WERI-Rb-1 (cell line): Measurements from ENCODE around the gene STAU1.
"Not testable (repeated sequence)": the region's sequence is repeated elsewhere in the genome, so short reads cannot be mapped to it uniquely, and the experiment has no call there.

ENCODE experiments used
- DNase-seq: peaks from one replicate; pipeline ENCODE4 v3.0.0-alpha.2; 2020
- H3K27ac ChIP-seq: fragments of 250-450 bp; sonication (Bioruptor Pico); 2 replicates; pipeline ENCODE4 v1.5.1; 2020; ENCODE audit warnings: mild to moderate bottlenecking, moderate library complexity
- H3K27me3 ChIP-seq: fragments of 250-450 bp; sonication (Bioruptor Pico); 2 replicates; pipeline ENCODE4 v1.5.1; 2021; ENCODE audit warnings: mild to moderate bottlenecking, low read depth, moderate library complexity; ENCODE audit not compliant: insufficient read depth, severe bottlenecking
- H3K36me3 ChIP-seq: fragments of 250-450 bp; sonication (Bioruptor Pico); 2 replicates; pipeline ENCODE4 v1.5.1; 2020; ENCODE audit warnings: mild to moderate bottlenecking, moderate library complexity
- H3K4me3 ChIP-seq: 2 replicates; pipeline ENCODE4 v1.5.1; 2011; ENCODE audit warnings: low read depth, mild to moderate bottlenecking, control low read depth, low read length
- H3K9me3 ChIP-seq: fragments of 250-450 bp; sonication (Bioruptor Pico); 2 replicates; pipeline ENCODE4 v1.5.1; 2021; ENCODE audit warnings: mild to moderate bottlenecking, moderate library complexity; ENCODE audit not compliant: severe bottlenecking
- TF ChIP-seq, protein P1 (sequence below): IDR thresholded peaks from 2 replicates; pipeline ENCODE4 v1.5.1; 2011; ENCODE audit warnings: low read depth, mild to moderate bottlenecking, control low read depth, inconsistent platforms, low read length

The STAU1 gene

DNA sequence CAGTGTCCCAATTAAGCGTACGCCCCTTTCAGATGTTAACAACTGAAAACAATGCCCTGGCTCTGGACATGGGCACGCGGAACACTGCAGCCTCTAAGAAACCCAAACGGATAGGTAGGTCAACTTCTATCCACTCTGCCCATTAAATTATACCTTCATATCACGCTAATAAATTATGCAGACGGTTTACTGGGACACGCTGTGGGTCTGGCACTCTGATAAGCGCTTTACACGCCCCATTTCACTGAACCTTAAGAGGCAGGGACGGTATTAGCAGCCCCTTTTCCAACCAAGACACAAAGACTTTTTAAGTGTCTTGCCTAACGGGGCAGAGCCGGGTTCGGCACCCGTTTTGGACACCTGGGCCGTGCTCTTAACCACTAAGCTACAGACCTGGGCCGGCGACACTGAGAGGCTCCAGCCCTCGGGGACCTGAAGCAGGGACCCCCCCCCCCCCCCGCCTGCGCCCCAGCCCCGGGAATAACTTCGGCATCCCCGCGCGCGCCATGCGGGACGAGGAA is 744 bp downstream of the STAU1 start:
- TF ChIP-seq, protein P1, sequence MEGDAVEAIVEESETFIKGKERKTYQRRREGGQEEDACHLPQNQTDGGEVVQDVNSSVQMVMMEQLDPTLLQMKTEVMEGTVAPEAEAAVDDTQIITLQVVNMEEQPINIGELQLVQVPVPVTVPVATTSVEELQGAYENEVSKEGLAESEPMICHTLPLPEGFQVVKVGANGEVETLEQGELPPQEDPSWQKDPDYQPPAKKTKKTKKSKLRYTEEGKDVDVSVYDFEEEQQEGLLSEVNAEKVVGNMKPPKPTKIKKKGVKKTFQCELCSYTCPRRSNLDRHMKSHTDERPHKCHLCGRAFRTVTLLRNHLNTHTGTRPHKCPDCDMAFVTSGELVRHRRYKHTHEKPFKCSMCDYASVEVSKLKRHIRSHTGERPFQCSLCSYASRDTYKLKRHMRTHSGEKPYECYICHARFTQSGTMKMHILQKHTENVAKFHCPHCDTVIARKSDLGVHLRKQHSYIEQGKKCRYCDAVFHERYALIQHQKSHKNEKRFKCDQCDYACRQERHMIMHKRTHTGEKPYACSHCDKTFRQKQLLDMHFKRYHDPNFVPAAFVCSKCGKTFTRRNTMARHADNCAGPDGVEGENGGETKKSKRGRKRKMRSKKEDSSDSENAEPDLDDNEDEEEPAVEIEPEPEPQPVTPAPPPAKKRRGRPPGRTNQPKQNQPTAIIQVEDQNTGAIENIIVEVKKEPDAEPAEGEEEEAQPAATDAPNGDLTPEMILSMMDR = no peak
- peak overlapping the region; percentile 94 for H3K27ac ChIP-seq
- peaks cover 21% of the 10 kb centered on the region for H3K36me3 ChIP-seq
- no peaks in the 10 kb centered on the region for H3K9me3 ChIP-seq
- H3K4me3 ChIP-seq = peak overlapping the region; percentile 81
- H3K27me3 ChIP-seq = no peaks in the 10 kb centered on the region
- peak; percentile 13 for DNase-seq

DNA sequence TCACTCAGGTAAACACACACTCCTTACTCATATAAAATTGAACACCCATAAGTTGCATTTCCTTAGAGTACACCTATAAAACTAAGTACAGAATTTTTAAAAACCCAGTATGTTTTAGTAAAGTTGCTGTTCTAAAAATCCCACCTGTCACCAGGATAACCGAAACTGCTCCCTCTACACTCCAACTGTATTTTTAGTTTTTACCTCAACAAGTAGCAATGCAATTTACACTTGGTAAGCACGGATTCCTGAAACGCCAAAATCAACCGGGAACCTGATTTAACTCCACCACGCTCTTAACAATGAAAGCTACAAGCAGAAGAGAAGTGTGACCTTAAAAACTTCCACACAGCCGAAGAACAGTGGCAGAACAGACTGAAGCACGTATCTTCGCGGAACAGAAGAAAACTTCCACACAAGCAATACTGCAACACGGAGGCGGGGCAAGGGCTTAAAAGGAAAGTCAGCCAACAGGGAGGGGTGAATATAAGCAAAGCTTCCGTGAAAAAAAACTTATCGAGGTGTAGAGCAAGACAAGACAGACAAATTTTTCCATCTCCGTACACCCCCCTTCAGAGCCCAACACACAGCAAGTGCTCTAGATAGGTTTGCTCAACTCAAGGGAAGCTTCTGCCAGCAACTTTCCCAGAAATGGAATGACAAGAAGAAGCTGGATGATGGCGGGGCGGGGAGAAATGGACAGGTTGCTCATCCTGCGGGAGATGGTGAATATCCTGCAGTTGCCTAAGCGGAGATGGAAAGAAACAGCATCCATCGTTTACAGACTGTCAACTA is 1.4 kb downstream of the STAU1 start:
- H3K27me3 ChIP-seq = no peaks in the 10 kb centered on the region
- peak; percentile 29 for DNase-seq
- TF ChIP-seq, protein P1 = no peak
- peak overlapping the region; percentile 81 for H3K4me3 ChIP-seq
- H3K36me3 ChIP-seq = peaks cover 21% of the 10 kb centered on the region
- peak overlapping the region; percentile 94; the same call in 1 of the 2 replicates for H3K27ac ChIP-seq
- H3K9me3 ChIP-seq = no peaks in the 10 kb centered on the region

DNA sequence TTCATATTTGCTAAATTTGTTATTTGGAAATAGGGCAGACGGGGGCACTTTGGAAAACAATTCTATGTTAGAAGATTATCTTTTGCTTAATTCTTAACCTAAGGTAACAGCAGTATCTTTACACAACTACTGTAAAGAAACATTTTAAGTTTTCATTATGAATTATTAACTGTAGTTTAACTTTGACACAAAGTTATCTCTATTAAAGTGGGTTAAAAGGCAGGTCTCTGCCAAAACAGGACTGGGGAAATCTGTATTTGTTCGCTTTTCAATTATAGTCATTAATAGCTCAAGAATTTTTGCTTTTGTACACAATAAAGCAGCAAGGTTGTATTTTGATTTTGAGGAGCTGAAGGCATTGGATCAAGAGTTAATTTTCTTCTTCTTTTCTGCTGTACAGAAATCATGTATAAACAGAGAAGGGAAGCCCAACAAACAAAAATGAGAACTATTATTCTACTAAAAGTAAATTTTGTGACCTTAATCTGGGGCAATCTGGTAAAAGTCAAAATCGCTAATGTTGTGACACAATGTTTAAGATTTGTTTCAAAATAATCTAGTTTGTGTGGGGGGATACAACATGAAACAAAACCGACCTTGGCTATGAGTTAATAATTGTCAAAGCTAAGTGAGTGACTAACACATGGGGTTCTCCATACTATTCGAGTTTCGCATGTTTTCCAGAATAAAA is 2.9 kb downstream of the STAU1 start:
- Histone ChIP-seq H3K27ac (no peak overlapping the region), H3K27me3 (no peaks in the 10 kb centered on the region), H3K36me3 (peaks cover 21% of the 10 kb centered on the region), H3K4me3 (no peak overlapping the region), H3K9me3 (no peaks in the 10 kb centered on the region)
- DNase-seq = no peak
- TF ChIP-seq, protein P1 = no peak

DNA sequence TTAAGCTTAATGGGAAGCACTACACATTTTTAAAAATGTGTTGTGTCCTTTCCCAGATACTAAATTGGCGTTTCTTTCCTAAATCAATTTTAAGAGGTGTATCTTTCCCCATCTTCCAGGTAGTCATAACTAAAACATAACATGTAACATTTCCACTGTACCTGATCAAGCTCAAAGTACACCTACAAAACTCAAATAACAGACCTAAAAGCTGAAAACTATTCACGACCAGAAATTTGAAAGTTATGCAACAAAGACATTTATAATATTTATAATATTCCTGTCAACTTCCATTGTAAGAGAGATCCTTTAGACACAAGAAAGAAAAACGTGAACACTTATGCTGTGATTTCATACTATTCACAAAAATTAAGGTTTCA is 3.5 kb downstream of the STAU1 start:
- Histone ChIP-seq H3K36me3 (peaks cover 21% of the 10 kb centered on the region), H3K27ac (no peak overlapping the region), H3K27me3 (no peaks in the 10 kb centered on the region), H3K4me3 (no peak overlapping the region), H3K9me3 (no peaks in the 10 kb centered on the region)
- TF ChIP-seq, protein P1 = no peak
- DNase-seq = no peak

DNA sequence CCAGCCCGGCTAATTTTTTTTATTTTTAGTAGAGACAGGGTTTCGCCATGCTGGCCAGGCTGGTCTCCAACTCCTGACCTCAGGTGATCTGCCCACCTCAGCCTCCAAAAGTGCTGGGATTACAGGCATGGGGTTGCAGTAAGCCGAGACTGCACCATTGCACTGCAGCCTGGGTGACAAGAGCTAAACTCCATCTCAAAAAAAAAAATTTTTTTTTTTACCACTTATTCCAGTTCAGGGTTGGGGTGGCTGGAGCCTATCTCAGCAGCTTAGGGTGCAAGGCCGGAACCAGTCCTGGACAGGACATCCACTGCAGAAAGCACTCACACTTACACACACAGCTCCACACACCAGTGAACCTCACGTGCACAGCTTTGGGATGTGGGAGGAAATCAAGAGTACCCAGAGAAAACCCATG is 4.0 kb downstream of the STAU1 start:
- H3K27ac ChIP-seq, H3K4me3 ChIP-seq: not testable (repeated sequence)

DNA sequence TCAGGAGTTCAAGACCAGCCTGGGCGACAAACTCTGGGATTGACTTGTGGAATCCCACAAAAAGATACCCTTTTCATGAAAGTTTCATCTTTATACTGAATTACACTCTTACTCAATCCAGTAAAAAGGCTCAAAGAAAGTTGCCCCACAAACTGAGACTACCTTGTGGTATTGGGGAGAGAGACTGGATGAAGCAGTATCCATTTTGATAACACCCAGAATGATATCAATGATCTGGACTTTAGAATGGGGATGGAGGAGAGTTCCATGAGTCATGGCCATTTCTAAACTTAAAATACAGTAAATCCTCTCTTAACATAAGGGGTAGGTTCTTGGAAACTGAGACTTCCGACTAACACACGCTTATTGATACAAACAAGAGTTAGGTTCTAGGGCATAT is 4.7 kb downstream of the STAU1 start:
- Histone ChIP-seq H3K36me3 (peaks cover 22% of the 10 kb centered on the region), H3K27me3 (no peaks in the 10 kb centered on the region), H3K9me3 (no peaks in the 10 kb centered on the region), H3K27ac (no peak overlapping the region), H3K4me3 (no peak overlapping the region)
- TF ChIP-seq, protein P1 = no peak
- DNase-seq = no peak

More for the DNA sequence above, 4.0 kb downstream of the STAU1 start:
- H3K9me3 ChIP-seq, DNase-seq, H3K27me3 ChIP-seq: not testable (repeated sequence)
- H3K36me3 ChIP-seq = peaks cover 21% of the 10 kb centered on the region
